HEK293 (cell line): Measurements from ENCODE around the gene ITGB6.

Experiments
- CTCF ChIA-PET: fragments of 350-600 bp; formaldehyde crosslinking; extraction: SDS; loops from one replicate; lab custom pipeline; 2021; ENCODE audit warnings: antibody characterized with exemption; lab: Yijun Ruan, JAX
- POLR2A ChIA-PET: fragments of 300-600 bp; formaldehyde crosslinking; extraction: SDS; loops from one replicate; lab custom pipeline; 2020; ENCODE audit warnings: antibody characterized with exemption, inconsistent platforms; lab: Yijun Ruan, JAX
- H3K27ac ChIP-seq: fragments of 200-500 bp; sonication (Bioruptor generic); 2 replicates; pipeline ENCODE4 v1.5.1; 2014; ENCODE audit warnings: low read depth, low read length, control low read depth, inconsistent platforms; ENCODE audit errors: extremely low read depth
- H3K36me3 ChIP-seq, 2 experiments: fragments of 200-500 bp in 1 of 2; sonication (Bioruptor generic) in 1 of 2; 1 replicate in 1 of 2; 2 replicates in 1 of 2; pipeline ENCODE4 v1.5.1; 2014 to 2017; ENCODE audit warnings: inconsistent platforms in 2 of 2, low read length in 2 of 2; ENCODE audit not compliant: control insufficient read depth in 2 of 2, insufficient read depth in 1 of 2
- H3K4me1 ChIP-seq: fragments of 200-500 bp; sonication (Bioruptor generic); 2 replicates; pipeline ENCODE4 v1.5.1; 2014; ENCODE audit warnings: mild to moderate bottlenecking, low read length, inconsistent platforms; ENCODE audit not compliant: control insufficient read depth, insufficient read depth
- H3K4me3 ChIP-seq: 2 replicates; pipeline ENCODE4 v1.5.1; 2011; ENCODE audit warnings: low read depth, mild to moderate bottlenecking, control low read depth, low read length, moderate library complexity
- H3K9me3 ChIP-seq: fragments of 200-500 bp; sonication (Bioruptor generic); 2 replicates; pipeline ENCODE4 v1.5.1; 2014; ENCODE audit warnings: low read depth, low read length, inconsistent platforms; ENCODE audit not compliant: control insufficient read depth, insufficient read depth
- GFI1B ChIP-seq: fragments of 450-650 bp; formaldehyde crosslinking; IDR thresholded peaks from 2 replicates; pipeline ENCODE4 v1.5.1; 2016; ENCODE audit warnings: missing biosample characterization, missing genetic modification characterization
- KLF16 ChIP-seq: fragments of 450-650 bp; formaldehyde crosslinking; IDR thresholded peaks from 2 replicates; pipeline ENCODE4 v1.5.1; 2017; ENCODE audit warnings: missing biosample characterization, missing genetic modification characterization
- KLF9 ChIP-seq: fragments of 450-650 bp; formaldehyde crosslinking; IDR thresholded peaks from 2 replicates; pipeline ENCODE4 v1.5.1; 2016; ENCODE audit warnings: missing biosample characterization, missing genetic modification characterization, low read depth
- REPIN1 ChIP-seq: fragments of 450-650 bp; formaldehyde crosslinking; IDR thresholded peaks from 2 replicates; pipeline ENCODE4 v1.5.1; 2017; ENCODE audit warnings: missing biosample characterization, missing genetic modification characterization, low read depth
- ZNF121 ChIP-seq: fragments of 450-650 bp; formaldehyde crosslinking; IDR thresholded peaks from 2 replicates; pipeline ENCODE4 v1.5.1; 2016; ENCODE audit warnings: missing biosample characterization, missing genetic modification characterization
- ZNF184 ChIP-seq: fragments of 450-650 bp; IDR thresholded peaks from 2 replicates; pipeline ENCODE4 v1.5.1; 2018; ENCODE audit warnings: missing biosample characterization, mild to moderate bottlenecking, missing genetic modification characterization
- ZNF202 ChIP-seq: fragments of 450-650 bp; formaldehyde crosslinking; IDR thresholded peaks from 2 replicates; pipeline ENCODE4 v1.5.1; 2016; ENCODE audit warnings: missing biosample characterization, missing genetic modification characterization, borderline replicate concordance
- ZNF211 ChIP-seq: fragments of 450-650 bp; formaldehyde crosslinking; IDR thresholded peaks from 2 replicates; pipeline ENCODE4 v1.5.1; 2016; ENCODE audit warnings: low read depth, missing biosample characterization, missing genetic modification characterization
- ZNF223 ChIP-seq: fragments of 450-650 bp; formaldehyde crosslinking; IDR thresholded peaks from 2 replicates; pipeline ENCODE4 v1.5.1; 2016; ENCODE audit warnings: missing biosample characterization, missing genetic modification characterization
- ZNF433 ChIP-seq: fragments of 450-650 bp; formaldehyde crosslinking; IDR thresholded peaks from 2 replicates; pipeline ENCODE4 v1.5.1; 2016; ENCODE audit warnings: missing biosample characterization, missing genetic modification characterization, low read depth
- ZNF510 ChIP-seq: fragments of 450-650 bp; formaldehyde crosslinking; IDR thresholded peaks from 2 replicates; pipeline ENCODE4 v1.5.1; 2018; ENCODE audit warnings: mild to moderate bottlenecking, missing genetic modification characterization, missing biosample characterization; ENCODE audit not compliant: insufficient replicate concordance
- ZNF521 ChIP-seq: fragments of 450-650 bp; formaldehyde crosslinking; IDR thresholded peaks from 2 replicates; pipeline ENCODE4 v1.5.1; 2017; ENCODE audit warnings: missing biosample characterization, mild to moderate bottlenecking, missing genetic modification characterization
- ZNF530 ChIP-seq: fragments of 450-650 bp; formaldehyde crosslinking; IDR thresholded peaks from 2 replicates; pipeline ENCODE4 v1.5.1; 2016; ENCODE audit warnings: low read depth, missing biosample characterization, missing genetic modification characterization
- ZNF555 ChIP-seq: fragments of 450-650 bp; formaldehyde crosslinking; conservative IDR thresholded peaks from 2 replicates; pipeline ENCODE4 v1.5.1; 2017; ENCODE audit warnings: missing biosample characterization, mild to moderate bottlenecking, missing genetic modification characterization, inconsistent platforms
- ZNF585B ChIP-seq: fragments of 450-650 bp; formaldehyde crosslinking; IDR thresholded peaks from 2 replicates; pipeline ENCODE4 v1.5.1; 2016; ENCODE audit warnings: missing biosample characterization, missing genetic modification characterization
- ZNF623 ChIP-seq: fragments of 450-650 bp; formaldehyde crosslinking; IDR thresholded peaks from 2 replicates; pipeline ENCODE4 v1.5.1; 2016; ENCODE audit warnings: missing biosample characterization, missing genetic modification characterization
- ZNF624 ChIP-seq: fragments of 450-650 bp; formaldehyde crosslinking; IDR thresholded peaks from 2 replicates; pipeline ENCODE4 v1.5.1; 2017; ENCODE audit warnings: missing biosample characterization, missing genetic modification characterization
- ZNF660 ChIP-seq: fragments of 450-650 bp; IDR thresholded peaks from 2 replicates; pipeline ENCODE4 v1.5.1; 2018; ENCODE audit warnings: missing biosample characterization, mild to moderate bottlenecking, missing genetic modification characterization
- ZNF837 ChIP-seq: fragments of 450-650 bp; formaldehyde crosslinking; IDR thresholded peaks from 2 replicates; pipeline ENCODE4 v1.5.1; 2016; ENCODE audit warnings: missing biosample characterization, missing genetic modification characterization
- TF ChIP-seq, protein P1 (sequence below): fragments of 450-650 bp; formaldehyde crosslinking; IDR thresholded peaks from 2 replicates; pipeline ENCODE4 v1.5.1; 2016; ENCODE audit warnings: missing biosample characterization, missing genetic modification characterization, low read depth
- TF ChIP-seq, protein P2 (sequence below): fragments of 450-650 bp; formaldehyde crosslinking; IDR thresholded peaks from 2 replicates; pipeline ENCODE4 v1.5.1; 2016; ENCODE audit warnings: missing biosample characterization, missing genetic modification characterization
- TF ChIP-seq, protein P3 (sequence below): fragments of 450-650 bp; formaldehyde crosslinking; IDR thresholded peaks from 2 replicates; pipeline ENCODE4; 2016; ENCODE audit warnings: missing biosample characterization, missing genetic modification characterization
- TF ChIP-seq, protein P4 (sequence below): fragments of 450-650 bp; formaldehyde crosslinking; conservative IDR thresholded peaks from 2 replicates; pipeline ENCODE4 v1.5.1; 2016; ENCODE audit warnings: low read depth, missing biosample characterization, missing genetic modification characterization
- TF ChIP-seq, protein P5 (sequence below): fragments of 450-650 bp; IDR thresholded peaks from 2 replicates; pipeline ENCODE4 v1.5.1; 2018; ENCODE audit warnings: missing biosample characterization, mild to moderate bottlenecking, missing genetic modification characterization

Gene ITGB6

DNA sequence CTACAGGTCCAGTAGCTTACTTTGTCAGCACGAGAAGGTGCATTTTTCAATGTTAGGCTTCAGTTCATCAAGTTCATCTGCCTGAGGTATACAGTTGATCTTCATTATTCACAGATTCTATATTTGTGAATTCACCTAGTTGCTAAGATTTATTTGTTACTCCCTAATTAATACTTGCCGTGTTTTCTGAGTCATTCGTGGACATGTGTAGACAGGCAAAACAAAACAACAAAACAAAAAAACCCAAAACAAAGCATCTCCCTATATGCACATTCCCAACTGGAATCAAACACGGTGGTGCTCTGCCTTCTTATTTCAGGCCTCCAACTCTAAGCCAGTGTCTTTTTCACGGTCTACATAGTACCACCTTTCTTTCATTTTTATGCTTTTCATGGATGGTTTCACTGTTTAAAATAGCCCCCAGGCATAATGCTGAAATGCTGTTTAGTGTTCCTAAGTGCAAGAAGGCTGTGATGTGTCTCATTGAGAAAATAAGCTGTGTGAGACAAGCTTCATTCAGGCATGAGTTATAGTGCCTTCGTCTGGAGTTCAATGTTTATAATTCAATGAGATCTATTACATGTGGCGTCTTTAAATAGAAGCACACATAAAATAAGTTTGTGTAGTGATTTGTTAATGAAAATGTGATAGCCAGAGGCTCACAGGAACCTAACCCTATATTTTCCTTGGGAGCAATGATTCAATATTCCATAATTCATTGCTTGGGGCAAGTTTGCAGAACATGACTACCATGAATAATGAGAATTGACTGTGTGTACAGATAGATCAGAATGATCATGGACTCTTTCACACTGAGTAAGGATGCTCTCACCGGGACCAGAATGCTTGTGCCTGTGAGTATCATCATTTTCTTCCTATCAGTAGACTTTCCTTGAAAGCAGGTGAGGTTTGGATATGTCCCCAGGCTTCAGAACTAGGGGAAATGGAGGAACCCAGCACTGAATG is 24.6 kb downstream of the ITGB6 start:
- ChIA-PET POLR2A (no interaction called here), CTCF (no interaction called here)
- Histone ChIP-seq H3K27ac (no peak overlapping the region), H3K4me1 (no peaks in the 10 kb centered on the region), H3K36me3 (no peaks in the 10 kb centered on the region), H3K4me3 (no peak overlapping the region)
- TF ChIP-seq KLF16 (tag by site-specific recombination) (no peak), REPIN1 (tag by site-specific recombination) (no peak), ZNF660 (tag by site-specific recombination) (no peak), ZNF202 (no peak), ZNF530 (tag by site-specific recombination) (no peak), ZNF521 (tag by site-specific recombination) (no peak)
- TF ChIP-seq, protein P1, sequence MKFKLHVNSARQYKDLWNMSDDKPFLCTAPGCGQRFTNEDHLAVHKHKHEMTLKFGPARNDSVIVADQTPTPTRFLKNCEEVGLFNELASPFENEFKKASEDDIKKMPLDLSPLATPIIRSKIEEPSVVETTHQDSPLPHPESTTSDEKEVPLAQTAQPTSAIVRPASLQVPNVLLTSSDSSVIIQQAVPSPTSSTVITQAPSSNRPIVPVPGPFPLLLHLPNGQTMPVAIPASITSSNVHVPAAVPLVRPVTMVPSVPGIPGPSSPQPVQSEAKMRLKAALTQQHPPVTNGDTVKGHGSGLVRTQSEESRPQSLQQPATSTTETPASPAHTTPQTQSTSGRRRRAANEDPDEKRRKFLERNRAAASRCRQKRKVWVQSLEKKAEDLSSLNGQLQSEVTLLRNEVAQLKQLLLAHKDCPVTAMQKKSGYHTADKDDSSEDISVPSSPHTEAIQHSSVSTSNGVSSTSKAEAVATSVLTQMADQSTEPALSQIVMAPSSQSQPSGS (tag by site-specific recombination): no peak
- TF ChIP-seq, protein P2, sequence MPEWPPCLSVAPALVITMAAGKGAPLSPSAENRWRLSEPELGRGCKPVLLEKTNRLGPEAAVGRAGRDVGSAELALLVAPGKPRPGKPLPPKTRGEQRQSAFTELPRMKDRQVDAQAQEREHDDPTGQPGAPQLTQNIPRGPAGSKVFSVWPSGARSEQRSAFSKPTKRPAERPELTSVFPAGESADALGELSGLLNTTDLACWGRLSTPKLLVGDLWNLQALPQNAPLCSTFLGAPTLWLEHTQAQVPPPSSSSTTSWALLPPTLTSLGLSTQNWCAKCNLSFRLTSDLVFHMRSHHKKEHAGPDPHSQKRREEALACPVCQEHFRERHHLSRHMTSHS (tag by site-specific recombination): no peak
- TF ChIP-seq, all 188 proteins: peak for 0
- H3K9me3 ChIP-seq: no peaks in the 10 kb centered on the region

DNA sequence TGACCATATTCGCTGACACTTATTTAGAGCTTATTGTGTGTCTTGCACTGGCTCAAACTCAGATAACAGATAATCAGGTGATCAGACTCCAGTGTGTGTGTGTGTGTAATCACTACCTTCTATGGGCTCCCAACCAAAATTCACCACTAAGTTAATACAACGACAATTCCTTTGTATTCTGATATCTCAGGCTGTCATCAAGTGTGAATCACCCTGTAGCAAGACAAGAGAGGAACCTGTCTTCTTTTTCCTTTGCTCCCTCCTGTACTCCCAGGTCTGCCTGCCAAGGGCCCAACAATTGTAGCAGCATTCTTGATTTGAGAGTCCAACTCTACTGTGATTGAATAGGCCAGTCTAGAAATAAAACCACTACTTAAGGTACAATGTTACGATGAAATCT is 25.8 kb downstream of the ITGB6 start:
- no peak for TF ChIP-seq ZNF433 (tag by site-specific recombination)
- no peak for TF ChIP-seq ZNF623 (tag by site-specific recombination)
- TF ChIP-seq ZNF184 (tag by site-specific recombination): no peak
- no peak for TF ChIP-seq ZNF211
- TF ChIP-seq ZNF555: no peak
- no peak for TF ChIP-seq GFI1B (tag by site-specific recombination)
- TF ChIP-seq, protein P3, sequence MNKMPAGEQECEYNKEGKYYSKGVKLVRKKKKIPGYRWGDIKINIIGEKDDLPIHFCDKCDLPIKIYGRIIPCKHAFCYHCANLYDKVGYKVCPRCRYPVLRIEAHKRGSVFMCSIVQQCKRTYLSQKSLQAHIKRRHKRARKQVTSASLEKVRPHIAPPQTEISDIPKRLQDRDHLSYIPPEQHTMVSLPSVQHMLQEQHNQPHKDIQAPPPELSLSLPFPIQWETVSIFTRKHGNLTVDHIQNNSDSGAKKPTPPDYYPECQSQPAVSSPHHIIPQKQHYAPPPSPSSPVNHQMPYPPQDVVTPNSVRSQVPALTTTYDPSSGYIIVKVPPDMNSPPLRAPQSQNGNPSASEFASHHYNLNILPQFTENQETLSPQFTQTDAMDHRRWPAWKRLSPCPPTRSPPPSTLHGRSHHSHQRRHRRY: no peak
- no peak for TF ChIP-seq ZNF223
- no peak for TF ChIP-seq ZNF121 (tag by site-specific recombination)
- no peak for TF ChIP-seq KLF9 (tag by site-specific recombination)
- no peak for TF ChIP-seq ZNF585B (tag by site-specific recombination)
- TF ChIP-seq ZNF837: no peak
- TF ChIP-seq, protein P4, sequence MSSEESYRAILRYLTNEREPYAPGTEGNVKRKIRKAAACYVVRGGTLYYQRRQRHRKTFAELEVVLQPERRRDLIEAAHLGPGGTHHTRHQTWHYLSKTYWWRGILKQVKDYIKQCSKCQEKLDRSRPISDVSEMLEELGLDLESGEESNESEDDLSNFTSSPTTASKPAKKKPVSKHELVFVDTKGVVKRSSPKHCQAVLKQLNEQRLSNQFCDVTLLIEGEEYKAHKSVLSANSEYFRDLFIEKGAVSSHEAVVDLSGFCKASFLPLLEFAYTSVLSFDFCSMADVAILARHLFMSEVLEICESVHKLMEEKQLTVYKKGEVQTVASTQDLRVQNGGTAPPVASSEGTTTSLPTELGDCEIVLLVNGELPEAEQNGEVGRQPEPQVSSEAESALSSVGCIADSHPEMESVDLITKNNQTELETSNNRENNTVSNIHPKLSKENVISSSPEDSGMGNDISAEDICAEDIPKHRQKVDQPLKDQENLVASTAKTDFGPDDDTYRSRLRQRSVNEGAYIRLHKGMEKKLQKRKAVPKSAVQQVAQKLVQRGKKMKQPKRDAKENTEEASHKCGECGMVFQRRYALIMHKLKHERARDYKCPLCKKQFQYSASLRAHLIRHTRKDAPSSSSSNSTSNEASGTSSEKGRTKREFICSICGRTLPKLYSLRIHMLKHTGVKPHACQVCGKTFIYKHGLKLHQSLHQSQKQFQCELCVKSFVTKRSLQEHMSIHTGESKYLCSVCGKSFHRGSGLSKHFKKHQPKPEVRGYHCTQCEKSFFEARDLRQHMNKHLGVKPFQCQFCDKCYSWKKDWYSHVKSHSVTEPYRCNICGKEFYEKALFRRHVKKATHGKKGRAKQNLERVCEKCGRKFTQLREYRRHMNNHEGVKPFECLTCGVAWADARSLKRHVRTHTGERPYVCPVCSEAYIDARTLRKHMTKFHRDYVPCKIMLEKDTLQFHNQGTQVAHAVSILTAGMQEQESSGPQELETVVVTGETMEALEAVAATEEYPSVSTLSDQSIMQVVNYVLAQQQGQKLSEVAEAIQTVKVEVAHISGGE (tag by site-specific recombination): no peak
- TF ChIP-seq, protein P5, sequence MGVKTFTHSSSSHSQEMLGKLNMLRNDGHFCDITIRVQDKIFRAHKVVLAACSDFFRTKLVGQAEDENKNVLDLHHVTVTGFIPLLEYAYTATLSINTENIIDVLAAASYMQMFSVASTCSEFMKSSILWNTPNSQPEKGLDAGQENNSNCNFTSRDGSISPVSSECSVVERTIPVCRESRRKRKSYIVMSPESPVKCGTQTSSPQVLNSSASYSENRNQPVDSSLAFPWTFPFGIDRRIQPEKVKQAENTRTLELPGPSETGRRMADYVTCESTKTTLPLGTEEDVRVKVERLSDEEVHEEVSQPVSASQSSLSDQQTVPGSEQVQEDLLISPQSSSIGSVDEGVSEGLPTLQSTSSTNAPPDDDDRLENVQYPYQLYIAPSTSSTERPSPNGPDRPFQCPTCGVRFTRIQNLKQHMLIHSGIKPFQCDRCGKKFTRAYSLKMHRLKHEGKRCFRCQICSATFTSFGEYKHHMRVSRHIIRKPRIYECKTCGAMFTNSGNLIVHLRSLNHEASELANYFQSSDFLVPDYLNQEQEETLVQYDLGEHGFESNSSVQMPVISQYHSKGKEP (tag by site-specific recombination): no peak
- no peak for TF ChIP-seq ZNF510
- no peak for TF ChIP-seq ZNF624 (tag by site-specific recombination)
- Histone ChIP-seq H3K9me3 (no peaks in the 10 kb centered on the region), H3K4me1 (no peaks in the 10 kb centered on the region), H3K4me3 (no peak overlapping the region), H3K27ac (no peak overlapping the region), H3K36me3 (no peaks in the 10 kb centered on the region)
- ChIA-PET CTCF (no interaction called here), POLR2A (no interaction called here)
